Stimulated activated CD4-positive, alpha-beta T cell treated with anti-CD3 and anti-CD28 coated beads, Interleukin-15, amount 100 ng/mL, for 1 hour (primary cell): ENCODE data around the gene JAGN1.
"Not testable (repeated sequence)": the region's sequence is repeated elsewhere in the genome, so short reads cannot be mapped to it uniquely, and the experiment has no call there.

Source experiments
- DNase-seq, 2 donors: peaks; one replicate each; pipeline ENCODE4 v3.0.0-alpha.2; 2020; ENCODE audit warnings: low read depth in 1 of 2, low spot score in 1 of 2

JAGN1 gene

DNA sequence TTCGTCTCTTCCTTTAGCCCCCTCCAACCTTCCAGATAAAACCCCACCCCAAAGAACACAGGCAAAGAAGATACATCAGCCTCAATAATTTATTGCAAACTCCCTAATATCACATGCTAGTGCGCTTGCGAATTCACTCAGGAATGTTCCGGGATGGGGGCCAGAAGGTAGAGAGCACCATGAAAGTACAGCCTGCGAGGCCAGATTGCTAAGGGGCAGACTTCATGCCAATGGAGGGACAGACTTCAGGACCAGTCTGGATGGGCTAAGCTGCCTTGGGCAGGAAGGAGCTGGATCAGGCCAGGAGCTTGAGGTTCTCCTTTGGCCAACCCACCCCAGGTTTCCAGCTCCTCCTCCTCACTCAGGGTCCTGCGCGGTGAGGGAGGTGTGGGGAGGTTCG lies 23.8 kb upstream of the JAGN1 start:
- no peak for DNase-seq

GRCh38 chr3:9867106-9867505 lies 23.3 kb upstream of the JAGN1 start:
- DNase-seq = no peak

GRCh38 chr3:9869955-9870354 lies 20.5 kb upstream of the JAGN1 start:
- DNase-seq = no peak

DNA sequence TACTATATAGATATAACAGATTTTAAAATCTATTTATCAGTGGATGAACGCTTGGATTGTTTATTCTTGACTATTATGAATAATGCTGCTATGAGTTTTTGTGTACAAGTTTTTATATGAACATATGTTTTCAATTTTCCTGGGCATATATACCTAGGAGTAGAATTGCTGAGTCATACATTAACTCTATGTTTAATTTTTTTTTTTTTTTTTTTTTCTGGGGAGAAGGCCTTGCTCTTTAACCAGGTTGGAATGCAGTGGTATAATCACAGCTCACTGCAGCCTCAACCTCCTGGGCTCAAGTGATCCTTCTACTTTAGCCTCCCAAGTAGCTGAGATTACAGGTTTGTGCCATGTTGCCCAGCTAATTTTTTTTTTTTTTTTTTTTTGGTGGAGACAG lies 19.4 kb upstream of the JAGN1 start:
- DNase-seq = no peak

- DNase-seq = not testable (repeated sequence)
These were observed 18.3 kb upstream of the JAGN1 start for GRCh38 chr3:9872067-9872466.

- DNase-seq = no peak
These were observed 15.0 kb upstream of the JAGN1 start for GRCh38 chr3:9875448-9875847.

DNA sequence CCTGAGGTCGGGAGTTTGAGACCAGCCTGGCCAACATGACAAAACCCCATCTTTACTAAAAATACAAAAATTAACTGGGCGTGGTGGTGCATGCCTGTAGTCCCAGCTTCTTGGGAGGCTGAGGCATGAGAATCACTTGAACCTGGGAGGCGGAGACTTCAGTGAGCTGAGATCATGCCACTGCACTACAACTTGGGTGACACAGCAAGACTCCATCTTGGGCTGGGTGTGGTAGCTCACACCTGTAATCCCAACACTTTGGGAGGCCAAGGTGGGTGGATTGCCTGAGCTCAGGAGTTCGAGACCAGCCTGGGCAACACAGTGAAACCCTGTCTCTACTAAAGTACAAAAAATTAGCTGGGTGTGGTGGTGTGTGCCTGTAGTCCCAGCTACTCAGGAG lies 14.2 kb upstream of the JAGN1 start:
- DNase-seq = not testable (repeated sequence)

DNA sequence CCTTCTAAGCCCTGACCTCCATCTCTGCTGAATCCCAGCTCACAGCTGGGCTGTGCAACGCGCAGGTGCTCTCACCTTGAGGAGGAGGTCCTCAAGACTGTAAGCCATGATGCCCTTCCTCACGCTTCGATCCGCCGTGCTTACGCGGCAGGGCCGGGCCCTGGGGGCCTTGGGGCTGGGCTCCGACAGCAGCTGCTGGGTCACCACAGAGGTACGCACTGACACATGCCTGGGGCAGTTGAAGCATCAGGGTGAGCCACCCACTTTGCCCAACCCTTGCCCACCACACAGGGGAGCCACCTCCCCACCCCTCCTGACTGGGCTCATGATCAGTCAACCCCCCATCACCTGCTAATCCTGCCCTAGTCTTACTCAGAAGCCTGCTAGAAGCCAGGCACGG lies 13.4 kb upstream of the JAGN1 start:
- no peak for DNase-seq

DNA sequence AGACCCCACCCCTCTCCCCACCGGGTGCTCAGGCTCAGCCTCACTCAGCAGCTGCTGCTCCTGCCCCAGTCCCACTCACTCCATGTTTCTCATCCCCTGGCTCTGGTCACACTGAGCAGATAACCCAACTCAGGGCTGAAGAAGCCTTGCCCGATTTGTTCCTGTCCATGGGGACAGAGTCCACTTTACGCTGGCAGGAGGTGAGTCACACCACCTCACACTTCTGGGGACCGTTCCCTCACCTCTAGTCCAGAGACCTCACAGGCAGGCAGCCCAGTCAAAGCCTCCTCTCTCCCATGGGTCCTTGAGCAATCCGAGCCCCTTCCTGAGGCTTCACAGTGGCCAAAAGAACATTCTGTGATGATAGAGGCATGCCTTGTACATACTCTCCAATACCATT lies 11.7 kb upstream of the JAGN1 start:
- no peak for DNase-seq

- DNase-seq = no peak
These were observed 10.4 kb upstream of the JAGN1 start, which contains the start of gene CIDEC for GRCh38 chr3:9879830-9880549. TSS of gene CIDEC (minus strand) at chr3:9880253. CDS start at chr3:9878486, 1,767 bp downstream.

GRCh38 chr3:9881441-9881840 lies 9.0 kb upstream of the JAGN1 start:
- DNase-seq = no peak

- DNase-seq = no peak
These were observed 6.5 kb upstream of the JAGN1 start for GRCh38 chr3:9883706-9884554.

DNA sequence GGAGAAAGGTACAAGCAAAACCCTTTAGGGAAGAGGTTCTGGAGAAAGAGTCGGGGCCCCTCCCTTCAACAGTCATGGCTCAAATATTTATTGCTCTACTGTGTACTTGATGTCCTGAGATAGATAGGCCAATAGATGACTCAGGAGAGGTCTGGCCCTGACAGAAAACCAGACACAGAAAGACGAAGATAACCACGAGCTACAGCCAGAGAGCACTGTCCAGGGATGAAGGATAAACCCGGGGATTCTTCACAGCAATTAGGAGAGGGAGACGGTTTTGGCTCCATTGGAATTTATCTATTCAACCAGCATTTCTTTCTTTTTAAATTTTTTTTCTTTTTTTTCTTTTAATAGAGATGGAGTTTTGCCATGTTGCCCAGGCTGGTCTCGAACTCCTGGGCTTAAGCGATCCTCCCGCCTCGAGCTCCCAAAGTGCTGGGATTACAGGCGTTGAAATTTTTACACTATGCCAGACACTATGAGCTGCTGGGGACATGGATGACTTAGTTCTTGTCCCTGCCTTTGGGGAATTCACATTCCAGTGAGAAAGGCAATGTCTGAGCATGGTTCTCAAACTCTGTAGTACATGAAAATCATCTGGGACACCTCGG lies 5.8 kb upstream of the JAGN1 start:
- no peak for DNase-seq

GRCh38 chr3:9886328-9886727 lies 4.1 kb upstream of the JAGN1 start:
- no peak for DNase-seq

DNA sequence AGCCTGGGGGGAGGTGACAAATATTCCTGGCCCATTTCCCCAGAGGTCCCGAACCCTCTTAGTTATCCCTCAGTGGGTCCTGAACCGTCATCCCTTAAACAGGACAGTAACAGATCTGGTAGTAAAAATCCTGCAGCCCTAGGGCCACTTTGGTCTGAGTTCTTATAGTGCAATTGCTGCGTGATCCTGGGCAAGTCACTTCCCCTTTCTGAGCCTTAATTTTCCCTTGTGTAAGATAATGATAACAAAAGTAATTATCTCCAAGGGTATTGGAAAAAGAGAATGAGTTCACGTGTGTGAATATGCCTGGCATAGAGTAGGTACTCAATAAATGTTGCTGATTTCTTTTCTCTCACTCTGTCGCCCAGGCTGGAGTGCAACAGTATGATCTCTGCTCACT lies 2.9 kb upstream of the JAGN1 start:
- no peak for DNase-seq

DNA sequence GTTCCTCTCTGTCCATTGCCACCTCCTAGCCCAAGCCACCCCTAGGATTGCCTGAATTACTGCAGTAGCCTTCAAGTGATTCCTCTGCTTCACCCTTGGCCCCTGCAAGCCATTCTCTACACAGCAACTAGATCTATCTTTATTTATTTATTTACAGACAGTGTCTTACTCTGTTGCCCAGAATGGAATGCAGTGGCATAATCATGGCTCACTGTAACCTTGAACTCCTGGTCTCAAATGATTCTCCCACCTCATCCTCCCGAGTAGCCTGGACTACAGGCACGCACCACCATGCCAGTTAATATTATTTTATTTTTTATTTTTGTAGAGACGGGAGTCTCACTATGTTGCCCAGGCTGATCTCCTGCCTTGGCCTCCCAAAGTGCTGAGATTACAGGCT lies 1.9 kb upstream of the JAGN1 start:
- no peak for DNase-seq

- no peak for DNase-seq
These were observed 1.0 kb upstream of the JAGN1 start for GRCh38 chr3:9889405-9889804.

- no peak for DNase-seq
These were observed 737 bp downstream of the JAGN1 start for GRCh38 chr3:9891072-9891622.

DNA sequence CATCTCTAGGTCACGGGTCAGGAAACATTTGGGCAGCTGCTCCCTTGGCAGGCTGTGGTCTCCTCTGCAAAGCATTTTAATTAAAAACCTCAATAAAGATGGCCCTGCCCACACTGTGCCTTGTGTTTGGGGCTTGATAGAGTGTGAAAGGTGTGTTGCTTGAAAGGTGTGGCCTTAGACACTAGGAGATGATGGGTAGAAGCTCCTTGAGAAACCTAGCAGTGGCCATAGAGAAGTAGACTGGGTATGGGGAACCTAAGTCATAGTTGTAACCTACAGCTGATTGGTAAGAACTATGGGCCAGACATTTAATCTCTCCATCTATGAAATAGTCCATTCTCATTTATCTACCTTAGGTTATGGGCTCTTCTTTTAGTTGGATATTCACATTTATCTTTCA lies 3.3 kb downstream of the JAGN1 start:
- no peak for DNase-seq

GRCh38 chr3:9895715-9896114 lies 5.3 kb downstream of the JAGN1 start:
- DNase-seq = not testable (repeated sequence)

DNA sequence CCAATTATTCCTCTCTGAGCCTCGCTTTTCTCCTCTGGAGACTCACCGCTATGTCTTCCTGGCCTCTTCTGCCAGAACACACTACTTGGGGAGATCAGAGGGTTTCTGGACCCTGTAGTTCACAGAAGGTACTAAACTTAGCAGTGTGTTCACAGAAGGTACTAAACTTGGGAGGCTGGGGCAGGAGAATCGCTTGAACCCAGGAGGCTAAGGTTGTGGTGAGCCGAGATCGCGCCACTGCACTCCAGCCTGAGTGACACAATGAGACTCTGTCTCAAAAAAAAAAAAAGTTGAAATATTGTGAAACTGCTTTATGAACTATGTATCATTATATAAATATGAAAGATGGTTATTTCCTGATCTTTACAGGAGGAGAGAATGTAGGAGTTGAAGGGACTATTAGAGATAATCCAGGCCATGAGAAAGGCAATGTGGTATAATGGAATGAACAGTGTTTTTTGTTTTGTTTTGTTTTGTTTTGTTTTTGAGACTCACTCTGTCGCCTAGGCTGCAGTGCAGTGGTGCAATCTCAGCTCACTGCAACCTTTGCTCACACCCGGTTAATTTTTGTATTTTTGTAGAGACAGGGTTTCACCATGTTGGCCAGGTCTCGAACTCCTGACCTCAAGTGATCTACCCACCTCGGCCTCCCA lies 6.5 kb downstream of the JAGN1 start:
- DNase-seq = not testable (repeated sequence)
